NK-92 treated with Interleukin-12 subunit alpha and Interleukin-12 subunit beta, amount 100 ng/mL, for 24 hours (cell line): ENCODE results near the gene PDK1.
A peak's percentile ranks its signal among the peaks of the same experiment; 100 is the strongest.
"Not testable (repeated sequence)": the region's sequence is repeated elsewhere in the genome, so short reads cannot be mapped to it uniquely, and the experiment has no call there.

ENCODE experiments used
- DNase-seq: peaks from one replicate; lab custom pipeline; 2025; lab: John Stamatoyannopoulos, UW

The PDK1 gene

DNA sequence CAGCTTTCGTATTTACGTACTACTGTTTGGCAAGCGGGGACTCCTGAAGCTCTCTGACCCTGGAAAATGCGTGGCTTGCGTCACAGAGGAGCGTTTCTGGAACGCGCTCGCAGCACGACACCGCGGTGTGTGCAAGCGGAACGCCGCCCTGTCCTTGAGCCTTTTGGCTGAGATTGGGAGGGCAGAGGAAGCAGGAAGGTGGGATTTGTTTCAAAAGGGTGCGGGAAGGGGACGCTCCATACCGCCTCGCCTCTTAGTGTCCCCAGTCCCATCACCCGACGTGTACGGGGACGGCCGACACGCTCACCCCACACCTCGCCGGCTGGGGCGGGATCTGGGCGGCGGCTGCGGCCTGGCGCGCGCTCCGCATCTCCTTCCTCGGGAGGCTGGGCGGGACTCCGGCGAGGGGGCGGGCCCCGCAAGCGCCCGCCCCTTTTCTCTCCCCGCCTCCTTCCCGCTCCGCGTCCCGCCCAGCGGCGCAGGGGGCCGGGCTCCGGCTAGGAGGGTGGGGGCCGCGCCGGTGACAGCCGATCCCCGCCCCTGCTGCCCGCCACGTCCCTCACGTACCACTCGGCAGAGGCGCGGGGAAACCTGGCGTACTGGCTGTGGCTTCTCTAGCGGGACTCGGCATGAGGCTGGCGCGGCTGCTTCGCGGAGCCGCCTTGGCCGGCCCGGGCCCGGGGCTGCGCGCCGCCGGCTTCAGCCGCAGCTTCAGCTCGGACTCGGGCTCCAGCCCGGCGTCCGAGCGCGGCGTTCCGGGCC lies at the start of gene PDK1:
Gene PDK1, plus strand, starts transcription at position 569 of the 762 bp plus-strand sequence. Its CDS starts 61 bp downstream, at position 630.
- DNase-seq, result peak; percentile 86

DNA sequence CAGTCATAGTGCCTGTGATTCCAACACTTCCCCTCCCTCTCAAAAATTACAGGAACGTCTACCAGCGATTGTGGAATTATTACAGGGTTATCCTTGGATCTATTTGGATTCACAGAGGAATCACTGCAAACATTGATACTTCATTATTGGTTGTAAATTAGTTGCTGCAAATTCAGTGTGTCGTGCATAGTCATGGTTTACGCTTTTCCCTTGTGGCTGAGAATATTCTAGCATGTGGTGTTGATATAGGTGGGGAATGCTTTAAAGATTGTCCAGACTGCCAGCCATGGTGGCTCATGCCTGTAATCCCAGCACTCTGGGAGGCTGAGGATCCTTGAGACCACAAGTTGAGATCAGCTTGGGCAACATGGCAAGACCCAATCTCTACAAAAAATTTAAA lies 48.7 kb upstream of the PDK1 start:
- DNase-seq, result no peak

GRCh38 chr2:172510088-172510487 lies 45.8 kb upstream of the PDK1 start:
- DNase-seq, result no peak

DNA sequence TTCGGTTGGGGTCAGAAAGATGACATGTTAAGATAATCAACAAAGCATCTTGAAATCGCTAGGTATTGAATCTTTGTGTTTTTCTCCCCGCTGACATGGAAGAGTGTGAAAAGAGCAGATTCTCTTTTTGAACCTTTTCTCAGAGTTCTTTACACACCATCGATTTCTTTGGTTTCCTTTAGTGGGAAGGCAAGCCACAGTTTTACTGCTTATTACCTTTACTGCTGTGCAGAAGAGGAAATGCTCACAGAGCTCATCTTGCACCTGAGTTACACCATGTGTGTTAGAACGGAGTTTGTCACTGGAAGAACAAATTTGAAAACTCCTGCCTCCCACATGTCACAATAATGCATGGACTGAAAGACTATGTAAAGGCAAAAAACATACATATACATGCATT lies 45.3 kb upstream of the PDK1 start:
- DNase-seq, result no peak

GRCh38 chr2:172512810-172513523 lies 42.9 kb upstream of the PDK1 start:
- no peak for DNase-seq

DNA sequence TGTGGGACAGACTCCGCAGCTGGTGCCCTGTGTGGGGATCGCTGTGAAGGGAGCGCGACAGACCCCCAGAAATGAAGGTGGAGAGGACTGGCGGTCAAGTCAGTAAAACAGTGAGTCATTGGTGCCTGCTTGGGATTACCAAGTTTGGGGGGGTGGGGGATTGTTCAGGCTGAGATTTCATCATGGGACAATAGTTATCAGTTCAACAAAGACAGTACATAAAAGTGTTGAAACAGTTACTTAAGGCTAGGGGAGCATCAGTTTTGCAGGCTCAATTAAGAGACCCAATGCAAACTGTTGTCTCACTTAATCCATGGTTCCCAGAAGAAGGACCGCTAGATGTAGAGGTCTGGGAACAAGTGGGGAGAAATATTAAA lies 42.4 kb upstream of the PDK1 start:
- no peak for DNase-seq

DNA sequence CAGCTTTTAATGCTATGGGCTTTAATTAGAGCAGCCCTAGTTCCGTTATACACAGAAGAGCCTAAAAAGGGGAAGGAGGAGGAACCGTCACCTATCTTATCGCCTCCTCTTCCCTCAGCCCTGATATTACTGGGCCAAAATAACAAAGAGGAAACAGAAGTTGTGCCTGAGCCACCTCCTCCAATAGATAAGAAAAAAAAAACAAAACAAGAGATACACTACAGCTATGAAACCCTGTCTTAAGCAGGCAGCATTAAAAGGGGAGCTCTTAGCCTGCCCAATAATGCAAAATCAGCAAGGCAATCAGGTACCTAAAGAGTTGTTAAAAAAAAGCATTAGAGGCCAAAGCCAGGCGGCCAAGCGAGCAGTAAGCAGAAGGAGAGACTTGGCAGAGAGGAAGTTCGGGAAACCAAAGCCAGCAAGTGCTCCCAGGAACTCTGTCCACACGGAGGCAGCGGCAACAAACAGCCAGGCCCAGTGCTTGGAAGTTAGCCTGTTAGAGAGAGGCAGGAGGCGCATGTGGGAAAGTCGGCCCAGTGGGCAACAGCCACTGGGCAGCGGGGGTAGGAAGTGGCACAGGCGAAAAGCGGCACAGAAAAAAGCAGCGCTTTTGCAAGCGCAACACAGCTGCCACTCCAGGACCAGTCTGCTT lies 41.8 kb upstream of the PDK1 start:
- DNase-seq, result no peak

DNA sequence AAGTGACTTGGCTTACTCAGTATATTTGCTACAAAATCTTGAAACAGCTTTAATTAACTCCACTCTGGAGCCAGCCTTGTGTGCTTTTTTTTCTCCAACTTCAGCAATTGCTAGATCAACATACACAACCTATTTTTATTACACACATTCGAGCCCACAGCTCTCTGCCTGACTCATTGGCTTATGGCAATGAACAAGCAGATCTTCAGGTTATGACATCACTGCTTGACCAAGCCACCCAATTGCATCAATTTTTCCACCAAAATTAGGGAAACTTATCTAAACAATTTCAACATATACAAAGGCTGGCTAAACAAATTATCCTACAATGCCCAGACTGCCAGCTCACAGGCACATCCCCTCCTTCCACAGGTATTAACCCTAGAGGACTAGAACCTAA lies 39.6 kb upstream of the PDK1 start:
- no peak for DNase-seq

DNA sequence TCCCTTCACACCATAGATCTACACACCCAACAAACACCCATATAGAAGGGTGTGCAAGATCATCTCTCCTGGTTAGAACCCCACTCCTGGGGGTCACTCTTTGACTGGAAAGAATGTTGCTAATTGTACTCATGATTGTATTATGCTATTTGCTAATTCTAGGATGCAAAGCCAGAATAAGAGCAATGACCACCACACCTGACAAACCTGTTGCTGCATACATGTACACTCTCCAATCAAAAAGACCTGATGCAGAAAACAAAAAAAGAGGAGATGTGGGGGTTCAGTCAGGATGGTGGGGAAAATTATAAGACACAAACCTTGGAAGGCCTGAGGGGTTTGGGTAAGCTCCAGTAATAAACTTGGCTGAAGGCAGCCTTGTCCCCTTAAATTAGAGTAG lies 36.9 kb upstream of the PDK1 start:
- no peak for DNase-seq

GRCh38 chr2:172525601-172526000 lies 30.3 kb upstream of the PDK1 start:
- no peak for DNase-seq

- no peak for DNase-seq
Measured at GRCh38 chr2:172531309-172531708, 24.6 kb upstream of the PDK1 start.

GRCh38 chr2:172532461-172532860 lies 23.4 kb upstream of the PDK1 start:
- DNase-seq, result not testable (repeated sequence)

GRCh38 chr2:172533687-172534086 lies 22.2 kb upstream of the PDK1 start:
- DNase-seq, result no peak

DNA sequence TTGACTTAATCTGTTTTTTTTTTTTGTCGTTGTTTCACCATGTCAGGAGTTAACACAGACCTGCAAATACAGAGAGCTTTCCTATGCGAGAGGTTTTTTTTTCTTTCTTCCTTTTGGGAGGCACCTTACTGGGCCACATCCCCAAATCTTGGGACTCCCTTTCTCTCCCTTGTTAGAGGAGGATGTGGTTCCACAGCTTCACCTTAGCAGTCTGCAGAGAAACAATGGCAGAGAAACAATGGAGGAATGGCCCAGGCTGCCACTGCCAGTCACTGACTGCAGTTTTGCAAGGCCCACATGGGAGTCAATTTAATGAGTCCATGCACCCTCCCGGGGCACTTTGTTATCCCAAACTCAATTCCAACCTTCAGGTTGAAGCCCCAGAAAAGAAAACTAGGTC lies 20.8 kb upstream of the PDK1 start:
- no peak for DNase-seq

GRCh38 chr2:172537851-172538250 lies 18.0 kb upstream of the PDK1 start:
- not testable (repeated sequence) for DNase-seq

DNA sequence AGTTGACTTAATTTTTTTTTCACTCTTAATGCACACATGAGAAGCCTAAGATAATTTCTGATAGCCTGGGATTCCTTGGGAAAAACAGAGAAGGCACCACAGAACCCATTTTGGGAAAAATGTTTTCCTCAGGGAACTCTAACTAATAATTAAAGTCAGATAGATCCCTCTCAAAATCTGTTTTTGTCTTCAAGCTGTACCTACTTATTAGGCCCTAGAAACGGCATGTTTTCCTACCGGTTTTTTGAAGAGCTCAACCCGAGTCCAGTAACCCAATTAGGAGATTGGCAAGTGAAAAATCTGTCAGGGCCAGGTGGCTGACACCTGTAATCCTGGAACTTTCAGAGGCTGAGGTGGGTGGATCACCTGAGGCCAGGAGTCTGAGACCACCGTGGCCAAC lies 16.1 kb upstream of the PDK1 start:
- no peak for DNase-seq

DNA sequence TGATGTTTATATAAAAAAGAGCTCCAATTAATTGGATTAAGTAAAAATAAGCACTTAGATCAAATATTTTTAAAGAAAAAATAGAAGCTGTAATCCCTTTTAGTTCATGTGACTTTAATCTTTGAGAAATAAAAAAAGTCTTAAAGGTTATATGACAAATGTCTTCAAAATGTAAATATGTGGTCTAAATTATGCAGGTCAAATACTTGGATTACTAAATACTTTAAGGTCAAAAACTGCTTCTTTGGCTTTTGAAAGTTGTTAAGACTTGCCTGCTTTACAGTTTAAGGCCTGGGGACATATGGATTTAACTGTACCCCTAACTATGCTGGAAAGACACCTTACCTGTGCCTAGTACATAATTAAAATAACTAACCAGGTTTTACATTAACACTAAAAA lies 15.5 kb upstream of the PDK1 start:
- DNase-seq, result no peak

DNA sequence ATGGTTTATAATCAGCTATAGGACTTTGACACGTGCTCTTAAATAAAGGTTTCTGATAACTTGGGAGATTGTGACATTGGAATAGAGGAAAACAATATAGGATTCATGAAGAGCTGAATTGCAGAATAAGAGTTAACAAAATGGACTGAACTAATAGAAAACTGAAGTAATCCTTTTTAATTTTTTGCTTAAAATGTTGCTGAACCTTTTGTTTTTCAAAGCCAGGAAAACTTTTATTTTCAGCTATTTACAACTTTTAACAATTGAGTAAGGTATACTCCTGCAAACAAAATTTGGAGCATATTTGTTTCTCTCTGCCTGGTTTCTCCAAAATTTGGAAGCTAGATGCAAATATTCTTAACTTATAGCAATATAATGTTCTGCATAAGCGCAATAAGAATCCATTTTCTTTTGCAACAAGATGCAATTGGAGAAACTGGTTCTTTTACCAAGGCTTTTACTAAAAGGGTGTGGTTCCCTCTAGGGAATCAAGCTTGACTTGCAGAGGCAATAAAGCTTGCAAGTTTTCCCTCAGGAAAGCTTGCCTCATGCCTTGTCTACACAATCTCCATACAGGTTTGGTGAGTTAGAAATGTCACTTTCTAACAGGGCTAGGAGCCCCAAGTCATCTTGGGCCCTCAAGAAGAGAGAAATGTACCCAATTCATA lies 10.3 kb upstream of the PDK1 start:
- no peak for DNase-seq

- DNase-seq, result no peak
Measured at GRCh38 chr2:172549131-172549530, 6.8 kb upstream of the PDK1 start.

GRCh38 chr2:172549802-172550201 lies 6.1 kb upstream of the PDK1 start:
- DNase-seq, result not testable (repeated sequence)

GRCh38 chr2:172550419-172550818 lies 5.5 kb upstream of the PDK1 start:
- DNase-seq, result no peak

- no peak for DNase-seq
Measured at GRCh38 chr2:172551271-172551670, 4.6 kb upstream of the PDK1 start.
